Stimulated activated CD8-positive, alpha-beta memory T cell treated with anti-CD3 and anti-CD28 coated beads, Interleukin-15, amount 100 ng/mL, for 1 hour (primary cell): ENCODE results near the gene TEFM.
A peak's percentile ranks its signal among the peaks of the same experiment; 100 is the strongest.
"Not testable (repeated sequence)": the region's sequence is repeated elsewhere in the genome, so short reads cannot be mapped to it uniquely, and the experiment has no call there.

Source experiments
- DNase-seq: peaks from one replicate; pipeline ENCODE4 v3.0.0-alpha.2; 2020; ENCODE audit warnings: low read depth

Gene TEFM

GRCh38 chr17:30906101-30906911 lies at the start of gene TEFM:
Gene TEFM, minus strand, starts transcription at chr17:30906238. Its CDS starts 40 bp downstream, at chr17:30906198.
- DNase-seq: peak; percentile 75

GRCh38 chr17:30954046-30954830 lies 48.2 kb upstream of the TEFM start:
- DNase-seq: no peak

- no peak for DNase-seq
Measured at GRCh38 chr17:30952638-30953393, 46.8 kb upstream of the TEFM start.

- no peak for DNase-seq
Measured at GRCh38 chr17:30950669-30951399, 44.8 kb upstream of the TEFM start.

- DNase-seq: no peak
Measured at GRCh38 chr17:30950189-30950588, 44.2 kb upstream of the TEFM start.

- DNase-seq: no peak
Measured at GRCh38 chr17:30947796-30948195, 41.8 kb upstream of the TEFM start.

- DNase-seq: no peak
Measured at GRCh38 chr17:30942308-30943079, 36.5 kb upstream of the TEFM start.

GRCh38 chr17:30939051-30939689 lies 33.1 kb upstream of the TEFM start:
- no peak for DNase-seq

GRCh38 chr17:30933966-30934365 lies 27.9 kb upstream of the TEFM start:
- DNase-seq: no peak

GRCh38 chr17:30931582-30931981 lies 25.5 kb upstream of the TEFM start:
- DNase-seq: not testable (repeated sequence)

GRCh38 chr17:30930495-30930894 lies 24.5 kb upstream of the TEFM start:
- DNase-seq: no peak

- not testable (repeated sequence) for DNase-seq
Measured at GRCh38 chr17:30929861-30930260, 23.8 kb upstream of the TEFM start.

- DNase-seq: no peak
Measured at GRCh38 chr17:30929081-30929633, 23.1 kb upstream of the TEFM start.

GRCh38 chr17:30928584-30928983 lies 22.5 kb upstream of the TEFM start:
- DNase-seq: no peak

- no peak for DNase-seq
Measured at GRCh38 chr17:30927756-30928155, 21.7 kb upstream of the TEFM start.

- DNase-seq: no peak
Measured at GRCh38 chr17:30926516-30926915, 20.5 kb upstream of the TEFM start.

- DNase-seq: no peak
Measured at GRCh38 chr17:30924341-30924740, 18.3 kb upstream of the TEFM start.

GRCh38 chr17:30922235-30923030 lies 16.4 kb upstream of the TEFM start:
- DNase-seq: no peak

GRCh38 chr17:30921544-30922196 lies 15.6 kb upstream of the TEFM start, which contains the start of gene ADAP2:
Gene ADAP2, plus strand, starts transcription at chr17:30921945. Its CDS starts 70 bp downstream, at chr17:30922015.
- no peak for DNase-seq
